Measurements from ENCODE around the gene TTC3. TPM values are rescaled to one million over a fixed set of nuclear protein-coding genes. Genes with fewer than 3 reads are reported as not detected.

TTC3 gene
- total RNA-seq, 1 donor from 2014 or later: 339 TPM

- peak; percentile 93 for DNase-seq
Measured at GRCh38 chr21:37060296-37060695, 12.8 kb upstream of the TTC3 start.

GRCh38 chr21:37061926-37062592, 11.0 kb upstream of the TTC3 start:
- DNase-seq: no peak

- no peak for DNase-seq
Measured at GRCh38 chr21:37062593-37062935, 10.5 kb upstream of the TTC3 start.

GRCh38 chr21:37063433-37063832, 9.6 kb upstream of the TTC3 start:
- DNase-seq: no peak

- DNase-seq: no peak
Measured at GRCh38 chr21:37064841-37065240, 8.2 kb upstream of the TTC3 start.

- no peak for DNase-seq
Measured at GRCh38 chr21:37065561-37066177, 7.4 kb upstream of the TTC3 start.

- DNase-seq: peak; percentile 73
Measured at GRCh38 chr21:37071561-37072273, 1.3 kb upstream of the TTC3 start.

GRCh38 chr21:37072274-37072987, 623 bp upstream of the TTC3 start:
- DNase-seq: peak; percentile 95

GRCh38 chr21:37073417-37074196, 553 bp downstream of the TTC3 start:
- DNase-seq: peak; percentile 74

GRCh38 chr21:37074197-37074510, 1.1 kb downstream of the TTC3 start:
- DNase-seq: no peak

GRCh38 chr21:37074546-37074945, 1.5 kb downstream of the TTC3 start:
- no peak for DNase-seq

GRCh38 chr21:37075214-37075770, 2.2 kb downstream of the TTC3 start:
- DNase-seq: no peak

- no peak for DNase-seq
Measured at GRCh38 chr21:37076087-37076850, 3.2 kb downstream of the TTC3 start.

- DNase-seq: no peak
Measured at GRCh38 chr21:37077403-37077802, 4.3 kb downstream of the TTC3 start.

- DNase-seq: no peak
Measured at GRCh38 chr21:37079211-37079824, 6.3 kb downstream of the TTC3 start.

- DNase-seq: no peak
Measured at GRCh38 chr21:37082375-37082774, 9.3 kb downstream of the TTC3 start.

- DNase-seq: no peak
Measured at GRCh38 chr21:37082856-37083528, 9.9 kb downstream of the TTC3 start.

- no peak for DNase-seq
Measured at GRCh38 chr21:37085726-37086125, 12.7 kb downstream of the TTC3 start.

- DNase-seq: peak; percentile 14
Measured at GRCh38 chr21:37087188-37087587, 14.1 kb downstream of the TTC3 start.

GRCh38 chr21:37088186-37088735, 15.2 kb downstream of the TTC3 start:
- DNase-seq: no peak

All from tongue (tissue), 2 donors.